Measurements from ENCODE around the gene CLIC3. TPM values are rescaled to one million over a fixed set of nuclear protein-coding genes. Genes with fewer than 3 reads are reported as not detected.

CLIC3 gene
- total RNA-seq, 1 experiment from 2014 or later: 24.1 TPM

DNA sequence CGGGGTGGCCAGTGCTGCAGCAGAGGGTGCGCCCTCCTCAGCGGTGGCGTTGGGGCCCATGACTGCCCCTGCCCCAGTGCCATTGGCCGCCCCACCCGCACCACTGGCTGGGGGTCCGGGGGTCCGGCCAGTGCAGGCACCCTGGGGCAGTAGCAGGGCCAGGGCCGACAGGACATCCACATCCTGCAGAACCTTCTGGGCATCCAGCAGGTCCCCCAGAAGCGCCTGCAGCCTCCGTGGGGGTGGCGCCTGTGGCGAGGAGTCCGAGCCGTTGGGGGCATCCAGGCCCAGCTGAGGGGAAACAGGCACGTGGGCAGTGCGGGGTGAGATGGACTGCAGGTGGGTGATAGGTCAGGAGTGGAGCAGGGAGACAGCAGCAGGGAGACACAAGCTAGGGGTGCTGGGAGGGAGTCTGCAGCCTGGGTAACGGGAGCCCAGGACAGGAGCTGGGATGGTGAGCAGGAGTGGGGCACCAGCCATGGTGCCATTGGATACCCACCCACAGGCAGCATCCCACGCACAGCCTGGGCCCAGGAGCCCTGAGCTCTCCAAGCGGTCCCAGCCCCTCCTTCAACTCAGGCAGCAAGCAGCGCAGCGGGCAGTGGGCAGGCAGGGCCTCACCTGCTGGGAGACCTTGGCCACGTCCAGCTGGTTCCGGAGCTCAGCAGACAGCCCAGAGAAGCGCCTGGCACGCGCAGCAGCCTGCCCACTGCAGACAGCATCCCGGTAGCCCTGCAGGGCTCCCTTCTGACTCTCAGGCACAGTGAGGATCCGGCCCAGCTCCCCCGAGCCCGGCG is 24.6 kb upstream of the CLIC3 start:
- no peaks in the 10 kb centered on the region for H3K36me3 ChIP-seq (ENCODE audit: low read depth)
- no peaks in the 10 kb centered on the region for H3K9me2 ChIP-seq (ENCODE audit: insufficient read depth)
- H3K9me3 ChIP-seq (ENCODE audit: insufficient read depth, low read depth): no peaks in the 10 kb centered on the region
- no peak overlapping the region for H3K4me2 ChIP-seq
- H3K4me1 ChIP-seq (replicated peaks; ENCODE audit: insufficient read depth): no peaks in the 10 kb centered on the region
- no peak overlapping the region for H3K27ac ChIP-seq
- H3K79me2 ChIP-seq (ENCODE audit: low read depth): no peaks in the 10 kb centered on the region
- no peaks in the 10 kb centered on the region; the same call in 1 of the 2 replicates for H4K20me1 ChIP-seq (ENCODE audit: insufficient read depth)
- H3K27me3 ChIP-seq (ENCODE audit: insufficient read depth, low read depth): no peaks in the 10 kb centered on the region
- ChIA-PET POLR2A (ENCODE audit: unreplicated experiment) (no interaction called here), CTCF (interaction anchor here (0.5 to 0.7 kb wide), 2 partner anchors 58 to 71 kb away, joined by 3 to 5 read pairs; no protein-coding TSS in a partner anchor)
- peaks cover 7% of the 10 kb centered on the region; the same call in 1 of the 2 replicates for H3F3A ChIP-seq (ENCODE audit: insufficient read depth, low read depth)
- no peak for TF ChIP-seq EZH2 (IDR thresholded peaks at IDR 0.05; ENCODE audit: low read depth)
- TF ChIP-seq, protein P1, sequence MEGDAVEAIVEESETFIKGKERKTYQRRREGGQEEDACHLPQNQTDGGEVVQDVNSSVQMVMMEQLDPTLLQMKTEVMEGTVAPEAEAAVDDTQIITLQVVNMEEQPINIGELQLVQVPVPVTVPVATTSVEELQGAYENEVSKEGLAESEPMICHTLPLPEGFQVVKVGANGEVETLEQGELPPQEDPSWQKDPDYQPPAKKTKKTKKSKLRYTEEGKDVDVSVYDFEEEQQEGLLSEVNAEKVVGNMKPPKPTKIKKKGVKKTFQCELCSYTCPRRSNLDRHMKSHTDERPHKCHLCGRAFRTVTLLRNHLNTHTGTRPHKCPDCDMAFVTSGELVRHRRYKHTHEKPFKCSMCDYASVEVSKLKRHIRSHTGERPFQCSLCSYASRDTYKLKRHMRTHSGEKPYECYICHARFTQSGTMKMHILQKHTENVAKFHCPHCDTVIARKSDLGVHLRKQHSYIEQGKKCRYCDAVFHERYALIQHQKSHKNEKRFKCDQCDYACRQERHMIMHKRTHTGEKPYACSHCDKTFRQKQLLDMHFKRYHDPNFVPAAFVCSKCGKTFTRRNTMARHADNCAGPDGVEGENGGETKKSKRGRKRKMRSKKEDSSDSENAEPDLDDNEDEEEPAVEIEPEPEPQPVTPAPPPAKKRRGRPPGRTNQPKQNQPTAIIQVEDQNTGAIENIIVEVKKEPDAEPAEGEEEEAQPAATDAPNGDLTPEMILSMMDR (conservative IDR thresholded peaks at IDR 0.05): no peak
- no TSS peak for BruUV-seq (replicated peaks)
- H3K4me3 ChIP-seq: no peak overlapping the region
- no peak overlapping the region for H2AFZ ChIP-seq
- no peak for DNase-seq
- intact Hi-C loops (cut with micrococcal nuclease; ENCODE audit: unreplicated experiment): no loop called here

DNA sequence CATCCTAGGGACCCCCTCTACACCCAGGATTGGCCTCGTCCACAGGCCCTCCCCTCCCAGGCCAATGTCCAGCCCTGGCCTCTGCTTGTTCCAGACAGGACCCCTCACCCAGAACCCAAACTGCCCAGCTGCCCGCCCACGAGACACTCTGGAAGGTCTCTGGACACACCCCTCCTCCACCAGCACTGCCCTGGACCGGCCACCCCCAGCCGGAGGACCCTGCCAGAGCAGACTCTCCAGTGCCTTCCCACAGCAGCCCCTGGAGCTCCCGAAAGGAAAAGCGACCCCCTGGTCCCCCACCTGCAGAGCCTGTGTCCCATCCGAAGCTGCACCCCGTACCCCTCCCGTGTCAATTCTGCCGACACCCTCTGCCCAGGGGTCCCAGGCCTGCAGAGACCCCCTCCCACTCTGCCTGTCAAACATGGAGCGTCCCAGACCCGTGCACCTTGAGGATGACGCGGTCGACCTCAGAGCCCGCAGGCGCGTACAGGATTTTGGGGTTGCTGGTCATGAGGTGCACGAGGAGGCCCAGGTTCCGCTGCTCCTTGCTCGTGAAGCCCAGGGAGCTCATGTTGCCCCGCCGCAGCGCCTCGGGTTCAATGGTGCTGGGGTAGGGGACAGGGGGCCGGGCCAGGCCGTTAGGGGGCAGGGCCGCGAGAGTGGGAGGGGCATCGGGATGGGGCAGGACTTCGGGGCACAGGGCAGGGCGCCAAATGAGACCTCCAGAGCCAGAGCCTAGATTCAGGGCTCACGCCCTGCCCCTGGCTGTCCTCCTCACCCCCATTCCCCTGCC is 23.7 kb upstream of the CLIC3 start:
- Histone ChIP-seq H3K9me2 (ENCODE audit: insufficient read depth) (no peaks in the 10 kb centered on the region), H3K36me3 (ENCODE audit: low read depth) (no peaks in the 10 kb centered on the region), H3K27ac (no peak overlapping the region), H3K4me3 (no peak overlapping the region), H3K4me2 (no peak overlapping the region), H3K9me3 (ENCODE audit: insufficient read depth, low read depth) (no peaks in the 10 kb centered on the region), H3K4me1 (replicated peaks; ENCODE audit: insufficient read depth) (no peaks in the 10 kb centered on the region), H3K79me2 (ENCODE audit: low read depth) (no peaks in the 10 kb centered on the region), H4K20me1 (ENCODE audit: insufficient read depth) (no peaks in the 10 kb centered on the region; the same call in 1 of the 2 replicates), H2AFZ (no peak overlapping the region), H3K27me3 (ENCODE audit: insufficient read depth, low read depth) (no peaks in the 10 kb centered on the region), H3F3A (ENCODE audit: insufficient read depth, low read depth) (peaks cover 7% of the 10 kb centered on the region; the same call in 1 of the 2 replicates)
- BruUV-seq (replicated peaks): no TSS peak
- intact Hi-C loops (cut with micrococcal nuclease; ENCODE audit: unreplicated experiment): no loop called here
- TF ChIP-seq, protein P1 (conservative IDR thresholded peaks at IDR 0.05): no peak
- TF ChIP-seq EZH2 (IDR thresholded peaks at IDR 0.05; ENCODE audit: low read depth): no peak
- POLR2A ChIA-PET (ENCODE audit: unreplicated experiment): interaction anchor here (0.6 kb wide), 1 partner anchor 135 kb away, joined by 4 read pairs; no protein-coding TSS in a partner anchor
- no peak for DNase-seq
- CTCF ChIA-PET: interaction anchor here (0.7 kb wide), 1 partner anchor 178 kb away, joined by 12 read pairs; the partner anchor contains the start of gene AJM1

DNA sequence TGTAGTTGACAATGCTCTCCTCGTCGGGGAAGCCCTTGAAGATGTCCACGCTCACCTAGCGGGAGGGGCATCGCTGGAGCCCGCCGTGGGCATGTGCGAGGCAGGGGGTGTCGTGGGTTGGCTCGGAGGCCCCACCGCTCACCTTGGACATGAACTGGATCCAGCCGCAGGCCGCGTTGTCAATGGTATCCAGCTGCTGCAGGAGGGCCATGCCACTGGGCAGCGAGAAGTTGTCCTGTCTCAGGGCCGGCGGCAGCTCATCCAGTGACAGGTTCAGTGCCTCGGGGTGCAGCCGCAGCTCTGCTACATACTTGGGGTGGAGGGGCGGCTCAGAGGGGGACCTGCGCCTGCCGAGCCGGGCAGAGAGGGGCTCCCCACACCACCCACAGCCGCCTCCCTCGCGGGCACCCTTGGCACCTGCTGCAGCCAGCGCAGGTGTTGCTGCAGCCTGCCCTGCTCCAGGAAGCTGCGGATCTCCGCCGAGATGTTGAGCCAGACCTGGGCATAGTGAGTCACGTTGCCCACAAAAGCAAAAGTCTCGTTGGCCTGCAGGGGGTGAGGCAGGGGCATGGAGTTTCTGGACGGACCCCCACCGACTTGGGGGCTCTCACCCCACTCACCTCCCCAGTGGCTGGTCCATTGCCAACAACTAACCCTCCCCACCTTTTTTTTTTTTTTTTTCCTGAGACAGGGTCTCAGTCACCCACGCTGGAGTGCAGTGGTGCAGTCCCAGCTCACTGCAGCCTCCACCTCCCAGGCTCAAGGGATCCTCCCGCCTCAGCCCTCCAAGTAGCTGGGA is 22.6 kb upstream of the CLIC3 start:
- intact Hi-C loops (cut with micrococcal nuclease; ENCODE audit: unreplicated experiment): no loop called here
- H2AFZ ChIP-seq: no peak overlapping the region
- H3K4me2 ChIP-seq: no peak overlapping the region
- H4K20me1 ChIP-seq (ENCODE audit: insufficient read depth): no peaks in the 10 kb centered on the region; the same call in 1 of the 2 replicates
- no peaks in the 10 kb centered on the region for H3K79me2 ChIP-seq (ENCODE audit: low read depth)
- no peaks in the 10 kb centered on the region for H3K36me3 ChIP-seq (ENCODE audit: low read depth)
- H3K27ac ChIP-seq: no peak overlapping the region
- H3K9me3 ChIP-seq (ENCODE audit: insufficient read depth, low read depth): no peaks in the 10 kb centered on the region
- TF ChIP-seq EZH2 (IDR thresholded peaks at IDR 0.05; ENCODE audit: low read depth): no peak
- TF ChIP-seq, protein P1 (conservative IDR thresholded peaks at IDR 0.05): no peak
- H3K27me3 ChIP-seq (ENCODE audit: insufficient read depth, low read depth): no peaks in the 10 kb centered on the region
- no TSS peak for BruUV-seq (replicated peaks)
- CTCF ChIA-PET: interaction anchor here (0.7 kb wide), 1 partner anchor 177 kb away, joined by 12 read pairs; the partner anchor contains the start of gene AJM1
- no peak for DNase-seq
- H3K9me2 ChIP-seq (ENCODE audit: insufficient read depth): no peaks in the 10 kb centered on the region
- peaks cover 7% of the 10 kb centered on the region; the same call in 1 of the 2 replicates for H3F3A ChIP-seq (ENCODE audit: insufficient read depth, low read depth)
- H3K4me3 ChIP-seq: no peak overlapping the region
- no peaks in the 10 kb centered on the region for H3K4me1 ChIP-seq (replicated peaks; ENCODE audit: insufficient read depth)
- POLR2A ChIA-PET (ENCODE audit: unreplicated experiment): no interaction called here
